ENCODE data around the gene MSI2. TPM values are rescaled to one million over a fixed set of nuclear protein-coding genes. Genes with fewer than 3 reads are reported as not detected.

Gene MSI2
- polyA plus RNA-seq, 3 donors from 2014 or later = 0.88 to 3.6 (median 2.4) TPM

GRCh38 chr17:57312242-57312641, 55.9 kb downstream of the MSI2 start:
- peaks cover 3 to 6% of the 10 kb centered on the region in 2 donors for H3K4me1 Mint-ChIP-seq
- DNase-seq = no peak
- H3K9me3 Mint-ChIP-seq = no peaks in the 10 kb centered on the region
- H3K27ac Mint-ChIP-seq = peak overlapping the region in 1 of 6 donors; percentile 24
- peaks cover 0 to 10% (median 6%) of the 10 kb centered on the region in 3 donors for H3K27me3 Mint-ChIP-seq (ENCODE audit: low read depth in 3 of 3)
- H3K4me3 Mint-ChIP-seq = no peak overlapping the region
- H3K36me3 Mint-ChIP-seq = peaks cover 3 to 11% (median 9%) of the 10 kb centered on the region in 3 donors

- DNase-seq = no peak
- Mint-ChIP-seq H3K9me3 (no peaks in the 10 kb centered on the region), H3K27ac (no peak overlapping the region), H3K4me1 (peaks cover 3 to 6% of the 10 kb centered on the region in 2 donors), H3K27me3 (ENCODE audit: low read depth in 3 of 3) (peaks cover 0 to 11% (median 6%) of the 10 kb centered on the region in 3 donors), H3K4me3 (no peak overlapping the region), H3K36me3 (peaks cover 3 to 11% (median 9%) of the 10 kb centered on the region in 3 donors)
Measured at GRCh38 chr17:57313097-57313835, 56.9 kb downstream of the MSI2 start.

- no peak overlapping the region for H3K4me3 Mint-ChIP-seq
- H3K27me3 Mint-ChIP-seq (ENCODE audit: low read depth in 3 of 3) = peaks cover 0 to 11% (median 3%) of the 10 kb centered on the region in 3 donors
- H3K36me3 Mint-ChIP-seq = peaks cover 0 to 17% (median 5%) of the 10 kb centered on the region in 3 donors
- no peak for DNase-seq
- H3K27ac Mint-ChIP-seq = no peak overlapping the region
- peaks cover 1 to 6% of the 10 kb centered on the region in 2 donors for H3K4me1 Mint-ChIP-seq
- H3K9me3 Mint-ChIP-seq = no peaks in the 10 kb centered on the region
Measured at GRCh38 chr17:57315061-57316015, 59.0 kb downstream of the MSI2 start.

- DNase-seq = no peak
- Mint-ChIP-seq H3K4me3 (no peak overlapping the region), H3K36me3 (peaks cover 0 to 12% (median 5%) of the 10 kb centered on the region in 3 donors), H3K27ac (no peak overlapping the region), H3K4me1 (peaks cover 1 to 6% of the 10 kb centered on the region in 2 donors), H3K9me3 (no peaks in the 10 kb centered on the region), H3K27me3 (ENCODE audit: low read depth in 3 of 3) (peaks cover 0 to 11% (median 3%) of the 10 kb centered on the region in 3 donors)
Measured at GRCh38 chr17:57316361-57316760, 60.0 kb downstream of the MSI2 start.

- H3K27me3 Mint-ChIP-seq (ENCODE audit: low read depth in 3 of 3) = peaks cover 0 to 11% (median 3%) of the 10 kb centered on the region in 3 donors
- no peak overlapping the region for H3K4me3 Mint-ChIP-seq
- H3K36me3 Mint-ChIP-seq = peaks cover 0 to 12% (median 5%) of the 10 kb centered on the region in 3 donors
- H3K4me1 Mint-ChIP-seq = peaks cover 1 to 6% of the 10 kb centered on the region in 2 donors
- DNase-seq = no peak
- H3K9me3 Mint-ChIP-seq = no peaks in the 10 kb centered on the region
- H3K27ac Mint-ChIP-seq = no peak overlapping the region
Measured at GRCh38 chr17:57317079-57317478, 60.8 kb downstream of the MSI2 start.

GRCh38 chr17:57318913-57319312, 62.6 kb downstream of the MSI2 start:
- Mint-ChIP-seq H3K4me3 (no peak overlapping the region), H3K4me1 (peaks cover 1 to 5% of the 10 kb centered on the region in 2 donors), H3K9me3 (peaks cover 0 to 1% (median 0%) of the 10 kb centered on the region in 6 donors), H3K27me3 (ENCODE audit: low read depth in 3 of 3) (peaks cover 1 to 11% (median 3%) of the 10 kb centered on the region in 3 donors), H3K27ac (peak overlapping the region in 1 of 6 donors; percentile 12), H3K36me3 (peaks cover 4 to 10% (median 5%) of the 10 kb centered on the region in 3 donors)
- no peak for DNase-seq

GRCh38 chr17:57319806-57320205, 63.5 kb downstream of the MSI2 start:
- H3K27ac Mint-ChIP-seq = no peak overlapping the region

GRCh38 chr17:57323391-57323790, 67.1 kb downstream of the MSI2 start:
- H3K27ac Mint-ChIP-seq = no peak overlapping the region
- DNase-seq = no peak
- peaks cover under 1 to 6% of the 10 kb centered on the region in 2 donors for H3K4me1 Mint-ChIP-seq
- H3K36me3 Mint-ChIP-seq = peaks cover 5 to 9% (median 9%) of the 10 kb centered on the region in 3 donors
- peaks cover 0 to 1% (median 0%) of the 10 kb centered on the region in 6 donors for H3K9me3 Mint-ChIP-seq
- peaks cover 0 to 3% (median 0%) of the 10 kb centered on the region in 3 donors for H3K27me3 Mint-ChIP-seq (ENCODE audit: low read depth in 3 of 3)
- H3K4me3 Mint-ChIP-seq = no peak overlapping the region

More at GRCh38 chr17:57319806-57320205, 63.5 kb downstream of the MSI2 start:
- Mint-ChIP-seq H3K9me3 (peaks cover 0 to 1% (median 0%) of the 10 kb centered on the region in 6 donors), H3K4me1 (peaks cover 0 to 1% of the 10 kb centered on the region in 2 donors), H3K27me3 (ENCODE audit: low read depth in 3 of 3) (peaks cover 1 to 8% (median 3%) of the 10 kb centered on the region in 3 donors), H3K36me3 (peaks cover 4 to 6% (median 5%) of the 10 kb centered on the region in 3 donors), H3K4me3 (no peak overlapping the region)
- DNase-seq = no peak

GRCh38 chr17:57324060-57324459, 67.7 kb downstream of the MSI2 start:
- Mint-ChIP-seq H3K4me1 (peaks cover 0 to 12% of the 10 kb centered on the region in 2 donors), H3K9me3 (peaks cover 0 to 1% (median 0%) of the 10 kb centered on the region in 6 donors), H3K4me3 (no peak overlapping the region), H3K27me3 (ENCODE audit: low read depth in 3 of 3) (peaks cover 0 to 3% (median 0%) of the 10 kb centered on the region in 3 donors), H3K36me3 (peaks cover 2 to 9% (median 9%) of the 10 kb centered on the region in 3 donors), H3K27ac (peak overlapping the region in 1 of 6 donors; percentile 44)
- no peak for DNase-seq

- H3K4me3 Mint-ChIP-seq = no peak overlapping the region
- peaks cover 0 to 3% (median 0%) of the 10 kb centered on the region in 3 donors for H3K27me3 Mint-ChIP-seq (ENCODE audit: low read depth in 3 of 3)
- no peak for DNase-seq
- H3K27ac Mint-ChIP-seq = no peak overlapping the region
- peaks cover 0 to 9% (median 9%) of the 10 kb centered on the region in 3 donors for H3K36me3 Mint-ChIP-seq
- peaks cover 0 to 1% (median 0%) of the 10 kb centered on the region in 6 donors for H3K9me3 Mint-ChIP-seq
- H3K4me1 Mint-ChIP-seq = peaks cover 0 to 12% of the 10 kb centered on the region in 2 donors
Measured at GRCh38 chr17:57324631-57325030, 68.3 kb downstream of the MSI2 start.

GRCh38 chr17:57326336-57326735, 70.0 kb downstream of the MSI2 start:
- Mint-ChIP-seq H3K36me3 (peaks cover 0 to 9% (median 9%) of the 10 kb centered on the region in 3 donors), H3K4me1 (peaks cover 2 to 12% of the 10 kb centered on the region in 2 donors), H3K4me3 (no peak overlapping the region), H3K27me3 (ENCODE audit: low read depth in 3 of 3) (peaks cover 0 to 3% (median 0%) of the 10 kb centered on the region in 3 donors), H3K27ac (no peak overlapping the region), H3K9me3 (peaks cover 0 to 1% (median 0%) of the 10 kb centered on the region in 6 donors)
- no peak for DNase-seq

- peaks cover 0 to 3% (median 0%) of the 10 kb centered on the region in 3 donors for H3K27me3 Mint-ChIP-seq (ENCODE audit: low read depth in 3 of 3)
- H3K4me3 Mint-ChIP-seq = no peak overlapping the region
- DNase-seq = no peak
Measured at GRCh38 chr17:57326764-57327163, 70.4 kb downstream of the MSI2 start.

More at GRCh38 chr17:57326764-57327163, 70.4 kb downstream of the MSI2 start:
- Mint-ChIP-seq H3K36me3 (peaks cover 0 to 9% (median 9%) of the 10 kb centered on the region in 3 donors), H3K9me3 (peaks cover 0 to 1% (median 0%) of the 10 kb centered on the region in 6 donors), H3K4me1 (peaks cover 2 to 12% of the 10 kb centered on the region in 2 donors), H3K27ac (peak overlapping the region in 1 of 6 donors; percentile 17)

Data from immature natural killer cell (primary cell).